Measurements from ENCODE around the gene MLEC.

DNA sequence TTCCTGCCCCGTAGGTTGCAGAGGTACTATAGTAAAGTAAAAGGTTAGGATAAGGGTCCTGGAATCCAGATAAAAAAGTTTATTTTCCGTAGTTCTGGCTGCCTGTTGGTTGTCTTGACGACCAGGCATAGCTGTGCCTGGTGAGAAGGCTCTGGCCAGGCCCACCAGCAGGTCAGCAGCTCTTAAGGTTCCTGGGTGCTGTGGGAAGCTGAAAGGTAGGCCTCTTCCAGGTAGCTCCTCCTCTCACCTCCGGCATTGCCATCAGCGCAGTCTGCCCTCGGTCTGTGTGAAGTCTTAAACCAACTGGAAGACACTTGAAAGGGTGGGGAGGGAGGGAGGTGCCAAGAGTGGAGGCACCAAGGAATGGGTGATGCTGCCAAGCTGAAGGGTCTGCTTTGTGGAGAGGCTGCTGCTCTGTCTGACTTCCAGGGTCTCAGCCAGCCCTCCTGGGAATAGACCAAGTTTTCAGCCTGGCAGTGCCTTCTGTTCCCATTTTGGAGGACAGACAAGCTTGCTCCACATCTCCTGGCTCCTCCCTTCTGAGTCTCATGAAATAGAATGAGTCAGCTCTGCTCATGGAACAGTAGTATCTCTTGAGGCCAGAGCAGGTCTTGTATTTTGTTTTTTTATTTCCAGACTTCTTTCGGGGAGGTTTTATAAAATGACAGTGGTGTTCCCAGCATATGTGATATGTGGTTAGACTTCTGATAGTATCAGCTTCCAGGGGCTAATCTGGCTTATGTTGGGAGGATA lies 33.5 kb downstream of the MLEC start:
- TF ChIP-seq POLR2A (IDR thresholded peaks at IDR 0.05) = no peak
- TF ChIP-seq, protein P1, sequence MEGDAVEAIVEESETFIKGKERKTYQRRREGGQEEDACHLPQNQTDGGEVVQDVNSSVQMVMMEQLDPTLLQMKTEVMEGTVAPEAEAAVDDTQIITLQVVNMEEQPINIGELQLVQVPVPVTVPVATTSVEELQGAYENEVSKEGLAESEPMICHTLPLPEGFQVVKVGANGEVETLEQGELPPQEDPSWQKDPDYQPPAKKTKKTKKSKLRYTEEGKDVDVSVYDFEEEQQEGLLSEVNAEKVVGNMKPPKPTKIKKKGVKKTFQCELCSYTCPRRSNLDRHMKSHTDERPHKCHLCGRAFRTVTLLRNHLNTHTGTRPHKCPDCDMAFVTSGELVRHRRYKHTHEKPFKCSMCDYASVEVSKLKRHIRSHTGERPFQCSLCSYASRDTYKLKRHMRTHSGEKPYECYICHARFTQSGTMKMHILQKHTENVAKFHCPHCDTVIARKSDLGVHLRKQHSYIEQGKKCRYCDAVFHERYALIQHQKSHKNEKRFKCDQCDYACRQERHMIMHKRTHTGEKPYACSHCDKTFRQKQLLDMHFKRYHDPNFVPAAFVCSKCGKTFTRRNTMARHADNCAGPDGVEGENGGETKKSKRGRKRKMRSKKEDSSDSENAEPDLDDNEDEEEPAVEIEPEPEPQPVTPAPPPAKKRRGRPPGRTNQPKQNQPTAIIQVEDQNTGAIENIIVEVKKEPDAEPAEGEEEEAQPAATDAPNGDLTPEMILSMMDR (IDR thresholded peaks at IDR 0.05) = no peak
